GM08714 (cell line): Measurements from ENCODE around the gene AOPEP.

Experiments used
- H3K4me3 ChIP-seq: fragments of 200-500 bp; sonication (Bioruptor generic); 2 replicates; pipeline ENCODE4 v1.5.1; 2014; ENCODE audit warnings: mild to moderate bottlenecking, low read length, inconsistent platforms
- ZNF274 ChIP-seq: IDR thresholded peaks from 2 replicates; pipeline ENCODE4 v1.6.1; 2012; ENCODE audit warnings: mild to moderate bottlenecking, low read depth, low read length

Gene AOPEP

DNA sequence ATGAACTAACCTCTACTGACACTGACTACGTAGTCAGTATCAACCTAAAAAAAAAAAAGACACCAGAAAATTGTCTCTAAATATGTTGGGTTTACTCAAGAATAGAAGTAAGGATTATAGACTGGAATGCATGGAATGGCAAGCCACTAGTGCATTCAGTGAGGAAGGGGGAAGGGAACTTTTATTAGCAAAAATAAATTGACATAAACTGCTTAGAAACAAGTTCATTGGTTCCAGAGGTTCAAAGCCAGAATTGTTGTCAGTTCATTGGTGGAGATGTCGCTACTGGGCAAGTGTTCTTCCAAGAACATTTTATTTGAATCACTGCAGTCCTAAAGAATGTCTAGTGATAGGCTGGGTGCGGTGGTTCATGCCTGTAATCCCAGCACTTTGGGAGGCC, 26.1 kb upstream of the AOPEP start:
- H3K4me3 ChIP-seq: no peak overlapping the region
- no peak for TF ChIP-seq ZNF274

DNA sequence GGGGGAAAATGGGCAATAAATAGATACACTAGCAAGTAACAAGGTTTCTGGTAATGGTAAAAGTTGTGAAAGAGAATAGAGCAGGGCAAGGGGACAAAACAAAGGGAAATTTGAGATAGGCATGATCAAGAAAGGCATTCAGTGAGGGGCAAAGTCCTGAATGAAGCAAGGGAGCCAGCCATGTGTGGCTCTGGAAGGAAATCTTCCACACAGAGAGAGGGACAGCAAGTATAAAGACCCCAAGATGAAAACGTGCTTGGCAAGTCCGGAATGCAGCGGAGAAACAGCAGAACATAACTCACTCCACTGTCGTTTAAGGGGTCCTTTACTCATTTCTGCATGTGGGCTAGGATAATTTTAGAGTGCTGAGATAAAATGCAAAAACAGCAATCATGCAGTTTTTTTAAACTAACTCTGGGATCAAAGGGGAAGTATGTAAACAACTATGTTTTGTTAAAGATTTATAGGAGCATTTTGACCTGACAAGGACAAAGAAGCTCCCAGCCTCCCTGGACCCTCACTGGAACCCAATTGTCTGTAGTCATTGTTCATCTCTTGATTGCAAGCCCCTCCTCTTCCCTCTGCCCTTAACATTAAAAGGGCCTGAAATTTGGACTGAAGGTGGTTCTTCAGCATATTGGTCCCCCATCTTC, 22.9 kb upstream of the AOPEP start:
- H3K4me3 ChIP-seq: no peak overlapping the region
- no peak for TF ChIP-seq ZNF274

DNA sequence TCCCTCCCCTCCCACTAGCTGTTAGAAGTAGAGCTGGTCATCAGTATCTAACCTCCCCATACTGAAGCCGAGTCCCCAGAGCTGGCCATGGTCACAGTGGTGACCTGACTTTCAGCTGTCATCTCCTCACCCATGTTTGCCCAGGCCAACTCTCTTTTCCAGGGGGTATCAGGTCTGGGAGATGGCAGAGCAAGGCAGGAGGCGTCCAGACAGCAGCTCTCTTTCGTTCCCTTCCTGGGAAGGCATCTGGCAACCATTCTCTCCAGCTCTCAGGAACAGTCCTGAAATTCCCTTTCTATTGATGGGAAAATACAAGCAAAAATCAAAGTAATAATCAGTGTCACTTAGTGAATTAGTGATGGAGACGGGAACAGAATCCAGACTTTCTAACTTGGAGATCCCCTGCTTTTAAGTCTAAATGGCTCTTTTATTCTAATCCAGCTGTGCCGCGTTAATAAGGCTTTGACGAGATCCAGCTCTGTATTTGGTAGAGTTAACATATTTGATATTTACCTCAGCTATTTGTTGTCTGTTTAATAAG, 21.3 kb upstream of the AOPEP start:
- no peak for TF ChIP-seq ZNF274
- no peak overlapping the region for H3K4me3 ChIP-seq

DNA sequence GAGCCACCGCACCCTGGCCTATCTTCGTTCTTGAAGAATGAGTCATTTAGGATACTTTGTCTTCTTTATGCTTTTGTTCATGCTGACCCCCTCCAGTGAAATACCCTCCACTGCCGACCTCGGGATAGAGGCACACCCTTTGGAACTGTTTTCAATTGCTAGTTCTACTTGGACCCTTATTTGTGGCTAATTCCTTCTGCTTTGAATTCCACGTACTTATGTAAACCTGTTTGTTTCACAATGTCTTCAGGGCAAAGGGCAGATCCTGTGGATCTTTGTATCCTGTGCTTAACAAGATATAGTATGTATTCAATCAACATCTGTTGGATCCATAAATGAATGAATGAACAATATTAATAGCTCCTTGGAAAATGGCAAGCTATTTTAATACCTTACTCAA, 19.6 kb upstream of the AOPEP start:
- TF ChIP-seq ZNF274: no peak

DNA sequence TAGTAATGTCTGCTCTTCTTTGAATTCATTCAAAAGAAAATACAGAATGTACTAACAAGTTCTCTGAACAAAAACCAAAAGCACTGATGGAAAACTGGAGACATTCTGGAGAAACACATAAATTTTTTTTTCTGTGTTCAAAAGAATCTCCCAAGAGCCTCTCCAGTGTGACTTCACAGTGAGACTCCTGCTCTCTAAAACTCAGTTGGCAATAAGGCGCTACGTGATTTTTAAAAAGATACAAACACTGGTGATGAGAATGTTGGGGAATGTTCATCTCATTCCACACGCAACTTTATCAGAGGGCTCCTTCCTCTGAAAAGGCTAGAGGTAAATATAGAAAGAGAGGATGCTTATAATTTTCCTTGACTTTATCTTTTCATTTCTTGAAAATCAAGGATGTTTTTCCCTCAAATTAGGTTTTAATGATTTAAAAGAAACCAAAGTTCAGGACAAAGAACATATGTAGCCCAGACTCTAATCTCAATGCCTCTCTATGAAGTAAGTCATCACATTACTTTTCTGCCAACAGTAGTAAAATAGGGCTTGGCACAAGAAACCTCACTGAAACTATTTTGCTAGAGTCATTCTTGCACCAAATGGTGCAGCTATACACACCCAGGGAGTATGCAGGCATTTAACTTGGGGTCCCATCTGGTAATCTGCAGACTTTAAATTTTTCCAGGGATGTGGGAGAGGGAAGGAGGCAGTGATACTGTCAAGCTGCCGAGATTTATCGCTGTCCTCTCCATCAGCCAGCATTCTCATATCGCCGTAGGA, 12.9 kb upstream of the AOPEP start:
- TF ChIP-seq ZNF274: no peak
- H3K4me3 ChIP-seq: no peak overlapping the region

More for the DNA sequence above, 19.6 kb upstream of the AOPEP start:
- H3K4me3 ChIP-seq: no peak overlapping the region

DNA sequence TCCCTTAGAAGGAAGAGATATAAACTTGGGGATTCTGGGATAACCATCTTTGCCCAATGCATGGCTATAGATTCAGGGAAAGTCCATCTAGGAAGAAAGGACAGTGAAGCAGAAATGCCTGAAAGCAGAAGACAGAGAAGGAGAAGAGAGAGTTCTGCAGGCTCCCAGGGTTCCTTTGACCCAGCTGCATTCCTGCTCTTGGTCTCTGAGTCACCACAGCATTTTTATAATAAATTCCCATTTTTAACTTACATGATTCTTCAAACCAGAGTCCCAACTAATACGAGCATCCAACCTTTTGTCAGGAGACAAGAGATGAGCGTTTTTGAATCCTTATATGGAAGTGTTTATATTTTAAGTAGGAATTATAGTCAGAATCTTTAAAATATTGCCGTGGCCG, 12.0 kb upstream of the AOPEP start:
- no peak overlapping the region for H3K4me3 ChIP-seq
- no peak for TF ChIP-seq ZNF274

DNA sequence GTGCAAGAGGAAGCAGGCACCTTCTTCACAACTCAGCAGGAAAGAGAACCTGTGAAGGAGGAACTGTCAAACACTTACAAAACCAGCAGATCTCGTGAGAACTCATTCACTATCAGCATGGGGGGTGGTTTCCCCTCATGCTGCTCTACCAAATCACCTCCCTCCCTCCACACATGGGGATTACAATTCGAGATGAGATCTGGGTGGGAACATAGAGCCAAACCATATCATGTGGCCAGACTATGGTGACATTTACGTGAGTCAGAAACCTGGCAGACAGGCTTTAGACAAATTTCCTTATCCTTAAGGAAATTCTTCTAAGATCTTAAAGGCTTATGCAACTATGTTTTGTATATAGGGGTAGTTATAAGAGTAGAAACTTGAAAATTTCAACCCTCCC, 8.7 kb upstream of the AOPEP start:
- no peak for TF ChIP-seq ZNF274
- no peak overlapping the region for H3K4me3 ChIP-seq

DNA sequence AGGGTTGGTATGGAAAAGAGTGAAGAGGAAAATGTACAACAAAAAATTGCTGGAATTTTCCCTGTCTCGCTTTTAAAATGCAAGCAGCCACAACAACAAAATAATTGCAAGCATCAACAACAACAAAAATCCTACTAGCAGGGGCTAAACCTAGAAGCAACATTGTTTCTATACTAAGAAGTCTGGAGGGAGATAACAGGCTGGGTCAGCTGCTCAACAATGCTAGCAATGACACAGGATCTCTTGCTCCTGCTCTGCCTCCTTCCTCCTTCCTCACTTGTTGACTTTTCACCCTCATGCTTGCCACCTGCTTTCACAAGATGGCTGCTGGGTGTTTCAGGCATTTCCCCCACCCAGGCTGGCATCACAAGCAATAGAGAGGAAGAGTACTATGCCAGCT, 7.6 kb upstream of the AOPEP start:
- no peak for TF ChIP-seq ZNF274
- H3K4me3 ChIP-seq: no peak overlapping the region

DNA sequence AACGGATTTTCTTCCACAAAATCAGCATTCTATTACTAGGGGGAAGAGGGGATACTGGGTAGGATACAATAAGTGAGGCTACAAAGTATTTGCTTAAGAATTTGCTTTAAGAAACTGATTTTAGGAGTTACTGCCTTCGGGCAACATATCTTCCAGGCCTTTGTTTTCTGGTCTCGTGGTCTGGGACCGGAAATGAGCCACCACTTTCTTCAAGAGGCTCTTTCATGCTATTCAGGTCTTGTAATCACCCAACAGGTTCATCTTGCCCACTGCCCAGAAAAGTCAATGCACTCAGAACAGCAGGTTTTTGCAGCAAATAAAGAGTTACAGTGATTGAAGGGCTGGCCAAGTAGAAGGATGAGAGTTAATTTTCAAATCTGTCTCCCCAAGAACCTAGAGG, 6.6 kb upstream of the AOPEP start:
- TF ChIP-seq ZNF274: no peak
- no peak overlapping the region for H3K4me3 ChIP-seq

DNA sequence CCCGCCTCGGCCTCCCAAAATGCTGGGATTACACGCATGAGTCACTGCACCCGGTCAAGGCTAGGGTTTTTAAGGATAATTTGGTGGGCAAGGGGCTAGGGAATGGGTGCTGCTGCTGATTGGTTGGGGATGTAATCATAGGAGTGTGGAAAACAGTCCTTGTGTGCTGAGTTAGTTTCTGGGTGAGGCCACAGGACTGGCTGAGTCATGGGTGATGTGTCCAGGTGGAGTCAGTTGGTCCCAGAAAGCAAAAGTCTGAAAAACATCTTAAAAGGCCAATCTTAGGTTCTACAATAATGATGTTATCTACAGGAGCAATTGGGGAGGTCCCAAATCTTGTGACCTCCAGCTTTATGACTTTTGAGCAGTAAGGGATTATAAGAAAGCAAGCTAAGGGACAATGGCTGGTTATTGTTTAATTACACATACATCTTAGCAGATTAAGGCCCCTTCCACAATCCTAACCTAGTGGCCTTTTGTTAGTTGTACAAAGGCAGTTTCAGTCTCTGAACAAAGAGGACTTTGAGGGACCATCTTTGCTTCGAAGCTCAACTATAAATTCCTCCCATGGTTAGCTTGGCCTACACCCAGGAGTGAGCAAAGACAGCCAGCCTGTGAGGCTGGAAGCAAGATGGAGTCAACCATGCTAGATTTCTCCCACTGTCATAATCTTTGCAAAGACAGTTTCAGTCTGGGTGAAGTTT, 5.5 kb upstream of the AOPEP start:
- H3K4me3 ChIP-seq: no peak overlapping the region
- no peak for TF ChIP-seq ZNF274

DNA sequence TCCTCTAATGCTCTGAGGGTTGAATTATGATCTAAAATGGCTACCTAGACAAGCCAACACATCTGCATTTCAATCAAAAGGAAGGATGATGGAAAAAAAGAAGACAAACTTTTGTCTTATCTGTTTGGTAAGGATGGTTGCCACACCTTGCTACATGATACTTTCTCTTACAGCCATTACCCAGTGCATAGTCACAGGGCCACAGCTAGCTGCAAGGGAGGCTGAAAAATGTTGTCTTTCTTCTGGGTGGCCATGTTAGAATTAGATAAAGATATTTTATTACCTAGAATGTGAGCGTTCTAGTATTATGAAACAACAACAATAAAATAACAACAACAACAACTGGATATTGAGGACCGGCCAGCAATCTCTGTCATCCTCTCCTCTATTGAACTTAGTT, 4.7 kb upstream of the AOPEP start:
- no peak for TF ChIP-seq ZNF274
- no peak overlapping the region for H3K4me3 ChIP-seq

DNA sequence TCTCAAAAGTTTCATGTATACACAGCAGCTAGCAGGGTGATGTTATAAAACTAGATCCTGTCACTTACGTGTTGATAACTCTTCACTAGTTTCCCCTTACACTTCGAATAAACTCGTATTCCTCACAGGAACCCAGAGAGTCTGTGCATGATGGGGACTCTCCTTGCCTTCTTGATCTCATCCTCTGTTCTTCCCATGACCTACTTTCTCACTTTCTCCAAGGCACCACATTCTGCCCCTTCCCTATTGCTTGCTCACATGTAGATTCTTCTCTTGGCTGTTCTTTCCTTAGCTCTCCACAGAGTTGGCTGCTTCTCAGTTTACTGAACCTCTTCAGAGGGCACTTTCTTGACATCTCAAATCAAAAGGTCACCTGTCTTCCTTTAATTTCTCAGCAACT, 1.2 kb upstream of the AOPEP start:
- H3K4me3 ChIP-seq: no peak overlapping the region
- TF ChIP-seq ZNF274: no peak

DNA sequence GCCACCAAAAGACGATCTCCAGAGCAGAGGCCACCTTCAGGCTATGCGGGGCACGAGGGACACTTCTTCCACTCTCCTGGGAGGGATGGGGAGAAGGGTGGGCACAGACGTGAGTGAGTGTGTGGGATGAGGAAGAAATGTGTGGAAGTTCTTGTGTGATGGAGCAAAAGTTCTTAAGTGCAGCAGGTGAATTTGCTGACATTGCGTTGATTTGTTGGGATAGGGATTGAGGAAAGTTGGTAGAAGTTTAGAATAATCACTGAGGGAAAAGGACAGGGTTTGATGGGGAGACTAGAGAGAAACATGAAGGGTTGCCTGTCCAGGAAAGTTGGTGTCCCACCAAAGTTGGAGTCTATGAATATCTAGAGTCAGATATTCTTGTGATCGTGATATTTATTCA, 2.2 kb downstream of the AOPEP start:
- no peak overlapping the region for H3K4me3 ChIP-seq
- no peak for TF ChIP-seq ZNF274

DNA sequence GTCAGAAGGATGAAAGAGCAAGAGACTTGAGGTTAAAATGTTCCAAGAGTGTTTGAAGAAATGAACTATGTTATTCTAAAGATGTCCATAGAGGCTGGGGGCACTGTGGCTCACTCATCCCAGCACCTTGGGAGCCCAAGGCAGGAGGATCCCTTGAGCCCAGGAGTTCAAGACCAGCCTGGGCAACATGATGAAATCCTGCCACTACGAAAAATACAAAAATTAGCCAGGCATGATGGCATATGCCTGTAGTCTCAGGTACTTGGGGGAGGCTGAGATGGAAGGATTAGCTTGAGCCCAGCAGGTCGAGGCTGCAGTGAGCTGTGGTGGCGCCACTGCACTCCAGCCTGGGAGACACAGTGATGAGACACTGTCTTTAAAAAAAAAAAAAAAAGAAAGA, 2.7 kb downstream of the AOPEP start:
- no peak for TF ChIP-seq ZNF274

More for the DNA sequence above, 2.7 kb downstream of the AOPEP start:
- no peak overlapping the region for H3K4me3 ChIP-seq
